Measurements from ENCODE around the gene ALK. TPM values are rescaled to one million over a fixed set of nuclear protein-coding genes. Genes with fewer than 3 reads are reported as not detected.

The ALK gene
- total and polyA plus RNA-seq, 12 donors: 0.09 to 1.8 (median 0.53) TPM; not detected in 1

DNA sequence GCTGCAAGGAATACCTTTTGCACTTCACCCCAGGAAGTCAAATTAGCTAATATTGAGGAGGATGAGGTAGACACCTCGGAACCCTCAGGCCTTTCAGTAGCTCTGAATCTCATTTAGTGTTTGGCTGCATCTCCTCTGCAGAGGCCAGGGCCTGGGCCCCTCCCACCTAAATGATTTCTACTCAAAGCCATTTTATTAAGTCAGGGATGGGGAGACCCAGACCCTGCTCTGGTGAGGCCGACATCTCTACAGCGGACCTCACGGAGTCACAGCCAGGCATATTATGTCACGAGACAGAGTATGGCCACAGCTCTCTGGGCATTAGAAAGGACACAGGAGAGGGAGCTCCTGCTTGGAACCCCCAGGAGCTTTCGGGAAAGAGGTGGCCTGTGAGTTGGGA lies 305.5 kb downstream of the ALK start:
- intact Hi-C loops (cut with DNase I): no loop called here
- Histone ChIP-seq H3K4me1 (replicated peaks in 1 of 2) (no peaks in the 10 kb centered on the region), H3K27me3 (no peaks in the 10 kb centered on the region), H3K27ac (no peak overlapping the region), H3K9me3 (replicated peaks in 1 of 3) (no peaks in the 10 kb centered on the region), H3K4me3 (no peak overlapping the region), H3K36me3 (replicated peaks in 1 of 2) (no peaks in the 10 kb centered on the region)
- no peak for TF ChIP-seq POLR2A (IDR thresholded peaks at IDR 0.05)
- TF ChIP-seq, protein P1, sequence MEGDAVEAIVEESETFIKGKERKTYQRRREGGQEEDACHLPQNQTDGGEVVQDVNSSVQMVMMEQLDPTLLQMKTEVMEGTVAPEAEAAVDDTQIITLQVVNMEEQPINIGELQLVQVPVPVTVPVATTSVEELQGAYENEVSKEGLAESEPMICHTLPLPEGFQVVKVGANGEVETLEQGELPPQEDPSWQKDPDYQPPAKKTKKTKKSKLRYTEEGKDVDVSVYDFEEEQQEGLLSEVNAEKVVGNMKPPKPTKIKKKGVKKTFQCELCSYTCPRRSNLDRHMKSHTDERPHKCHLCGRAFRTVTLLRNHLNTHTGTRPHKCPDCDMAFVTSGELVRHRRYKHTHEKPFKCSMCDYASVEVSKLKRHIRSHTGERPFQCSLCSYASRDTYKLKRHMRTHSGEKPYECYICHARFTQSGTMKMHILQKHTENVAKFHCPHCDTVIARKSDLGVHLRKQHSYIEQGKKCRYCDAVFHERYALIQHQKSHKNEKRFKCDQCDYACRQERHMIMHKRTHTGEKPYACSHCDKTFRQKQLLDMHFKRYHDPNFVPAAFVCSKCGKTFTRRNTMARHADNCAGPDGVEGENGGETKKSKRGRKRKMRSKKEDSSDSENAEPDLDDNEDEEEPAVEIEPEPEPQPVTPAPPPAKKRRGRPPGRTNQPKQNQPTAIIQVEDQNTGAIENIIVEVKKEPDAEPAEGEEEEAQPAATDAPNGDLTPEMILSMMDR (IDR thresholded peaks at IDR 0.05): no peak
- 73 to 82% (median 78%) methylated on average over 6 of the region's 6 CpGs for WGBS, 4 donors
- no peak for DNase-seq

DNA sequence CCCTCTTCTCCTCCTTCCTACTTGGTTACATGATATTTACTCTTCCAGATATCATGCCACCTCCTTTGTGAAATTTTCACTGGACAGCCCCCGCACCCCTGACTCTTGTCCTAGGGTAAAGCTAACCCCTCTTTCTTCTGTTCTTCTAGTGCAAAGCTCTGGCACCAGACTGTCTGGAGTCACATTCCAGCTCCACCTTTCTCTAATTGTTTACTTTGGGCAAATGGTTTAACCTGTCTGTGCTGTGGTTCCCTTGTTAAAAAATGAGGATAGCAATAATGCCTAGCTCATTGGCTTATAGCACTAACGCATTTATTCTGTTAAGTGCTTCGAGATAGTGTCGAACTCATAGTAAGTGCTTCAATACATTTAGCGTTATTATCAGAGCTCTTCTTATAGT lies 306.2 kb downstream of the ALK start:
- TF ChIP-seq, protein P1 (IDR thresholded peaks at IDR 0.05): no peak
- TF ChIP-seq POLR2A (IDR thresholded peaks at IDR 0.05): no peak
- H3K4me3 ChIP-seq: no peak overlapping the region
- H3K27me3 ChIP-seq: no peaks in the 10 kb centered on the region
- DNase-seq: no peak
- no peaks in the 10 kb centered on the region for H3K9me3 ChIP-seq (replicated peaks in 1 of 3)
- 82 to 95% (median 89%) methylated on average over 5 of the region's 5 CpGs for WGBS, 4 donors
- intact Hi-C loops (cut with DNase I): no loop called here
- no peak overlapping the region for H3K27ac ChIP-seq
- no peaks in the 10 kb centered on the region for H3K36me3 ChIP-seq (replicated peaks in 1 of 2)
- no peaks in the 10 kb centered on the region for H3K4me1 ChIP-seq (replicated peaks in 1 of 2)

DNA sequence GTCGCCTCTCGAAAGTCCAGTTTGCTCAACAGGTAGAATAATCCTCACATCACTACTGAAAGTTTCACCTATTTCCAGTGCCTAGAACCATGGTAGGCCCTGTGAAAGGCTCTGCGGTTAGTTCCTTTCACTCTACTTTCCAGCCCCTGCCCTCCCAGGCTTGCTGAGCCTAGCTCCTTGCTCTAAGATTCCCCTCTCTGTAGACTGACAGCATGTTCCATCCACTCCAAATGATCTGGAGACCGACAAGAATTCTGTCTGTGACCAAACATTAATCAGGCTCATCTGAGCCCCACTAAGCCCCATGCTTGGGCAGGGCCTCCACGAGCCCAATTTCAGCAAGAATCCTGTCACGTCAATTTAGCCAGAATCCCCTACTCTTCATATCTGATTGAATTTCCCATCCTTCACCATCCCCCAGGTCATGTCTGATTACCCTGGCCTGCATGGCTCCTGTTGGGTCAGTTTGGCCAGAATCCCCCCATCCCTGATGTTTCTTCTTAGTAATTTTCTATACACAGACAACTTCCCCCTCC lies 307.0 kb downstream of the ALK start:
- DNase-seq: no peak
- Histone ChIP-seq H3K9me3 (replicated peaks in 1 of 3) (no peaks in the 10 kb centered on the region), H3K36me3 (replicated peaks in 1 of 2) (no peaks in the 10 kb centered on the region), H3K4me3 (no peak overlapping the region), H3K4me1 (replicated peaks in 1 of 2) (no peaks in the 10 kb centered on the region), H3K27me3 (no peaks in the 10 kb centered on the region), H3K27ac (no peak overlapping the region)
- intact Hi-C loops (cut with DNase I): no loop called here
- 78 to 90% (median 80%) methylated on average over 6 of the region's 6 CpGs for WGBS, 4 donors
- TF ChIP-seq, protein P1 (IDR thresholded peaks at IDR 0.05): no peak
- TF ChIP-seq POLR2A (IDR thresholded peaks at IDR 0.05): no peak

DNA sequence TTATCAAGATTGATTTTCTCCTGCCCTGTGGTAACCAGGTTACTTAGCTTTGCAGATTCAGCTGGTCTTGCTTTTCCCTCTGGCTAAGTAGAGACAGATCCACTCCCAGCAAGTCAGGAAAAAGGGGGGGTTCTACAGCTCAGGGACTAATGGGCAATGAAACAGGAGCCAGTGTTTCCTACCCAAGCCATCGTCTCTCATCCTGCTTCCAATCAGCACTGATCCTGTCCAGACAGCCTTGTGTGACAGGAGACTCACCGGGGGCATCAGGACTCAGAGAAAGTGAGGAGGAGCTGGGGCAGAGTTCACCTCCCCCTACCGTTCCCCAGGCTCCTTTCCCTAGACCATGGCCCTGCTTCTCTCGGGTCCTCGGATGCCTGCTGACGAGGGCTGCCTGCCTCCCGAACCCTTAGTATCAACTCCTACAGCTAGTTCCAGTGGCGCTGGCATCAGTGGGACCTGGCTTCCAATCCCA lies 307.6 kb downstream of the ALK start:
- Histone ChIP-seq H3K27ac (no peak overlapping the region), H3K27me3 (no peaks in the 10 kb centered on the region), H3K4me1 (replicated peaks in 1 of 2) (no peaks in the 10 kb centered on the region), H3K9me3 (replicated peaks in 1 of 3) (no peaks in the 10 kb centered on the region), H3K4me3 (no peak overlapping the region), H3K36me3 (replicated peaks in 1 of 2) (no peaks in the 10 kb centered on the region)
- peak in 1 of 7 donors; percentile 61 for DNase-seq
- TF ChIP-seq POLR2A (IDR thresholded peaks at IDR 0.05): no peak
- TF ChIP-seq, protein P1 (IDR thresholded peaks at IDR 0.05): no peak
- 58 to 70% (median 62%) methylated on average over 8 of the region's 8 CpGs for WGBS, 4 donors
- intact Hi-C loops (cut with DNase I): no loop called here
